RPMI7951 (cell line): ENCODE data around the gene DAO. TPM values are rescaled to one million over a fixed set of nuclear protein-coding genes. Genes with fewer than 3 reads are reported as not detected.
A peak's percentile ranks its signal among the peaks of the same experiment; 100 is the strongest.

ENCODE experiments used
- DNase-seq: peaks from one replicate; pipeline ENCODE4 v3.0.0-alpha.2; 2012; ENCODE audit warnings: low read depth
- total RNA-seq: library from RNA; depleted of rRNA; stranded (reverse); fragments of >200 nt; shearing (Covaris generic); gene quantifications from 2 replicates; pipeline ENCODE4 v1.2.3, GENCODE V29; 2014; rRNA removed

DAO gene
- total RNA-seq, 1 experiment from 2014 or later, result not detected

GRCh38 chr12:108918960-108919642, 39.2 kb downstream of the DAO start:
- DNase-seq, result no peak

GRCh38 chr12:108921946-108922345, 42.1 kb downstream of the DAO start:
- DNase-seq, result no peak

- no peak for DNase-seq
Measured at GRCh38 chr12:108922918-108923317, 43.0 kb downstream of the DAO start.

- no peak for DNase-seq
Measured at GRCh38 chr12:108928695-108929094, 48.8 kb downstream of the DAO start.

- no peak for DNase-seq
Measured at GRCh38 chr12:108930155-108930554, 50.3 kb downstream of the DAO start.

- no peak for DNase-seq
Measured at GRCh38 chr12:108930756-108931155, 50.9 kb downstream of the DAO start.

- DNase-seq, result peak; percentile 16
Measured at GRCh38 chr12:108933949-108934348, 54.1 kb downstream of the DAO start.

- DNase-seq, result no peak
Measured at GRCh38 chr12:108935159-108935763, 55.4 kb downstream of the DAO start.

GRCh38 chr12:108938247-108938924, 58.5 kb downstream of the DAO start:
- no peak for DNase-seq

GRCh38 chr12:108939594-108939993, 59.7 kb downstream of the DAO start:
- peak; percentile 1 for DNase-seq

- DNase-seq, result no peak
Measured at GRCh38 chr12:108940138-108940537, 60.2 kb downstream of the DAO start.

GRCh38 chr12:108947097-108947496, 67.2 kb downstream of the DAO start:
- no peak for DNase-seq

GRCh38 chr12:108948367-108948766, 68.5 kb downstream of the DAO start:
- DNase-seq, result no peak

GRCh38 chr12:108949976-108950375, 70.1 kb downstream of the DAO start:
- no peak for DNase-seq

Other genes with a start within 250 kb of the DAO start
- 0.88 and 1.7 TPM in 2 replicates for gene SELPLG, start 246.2 kb upstream of the DAO start, total RNA-seq
- gene CORO1C, start 148.6 kb upstream of the DAO start, total RNA-seq, result 84.3 and 91.2 TPM in 2 replicates
- 21.1 and 23.7 TPM in 2 replicates for gene SSH1, start 22.5 kb upstream of the DAO start, total RNA-seq
- under 0.01 TPM in 1 of 2 replicates, not detected in the other for gene SVOP, start 141.0 kb downstream of the DAO start, total RNA-seq
- gene USP30, start 172.5 kb downstream of the DAO start, total RNA-seq, result 6.0 and 7.2 TPM in 2 replicates
- 12.9 and 20.3 TPM in 2 replicates for gene ALKBH2, start 213.4 kb downstream of the DAO start, total RNA-seq
- gene UNG, start 217.5 kb downstream of the DAO start, total RNA-seq, result 31.0 and 32.2 TPM in 2 replicates
- gene ACACB, start 236.5 kb downstream of the DAO start, total RNA-seq, result 4.5 and 7.6 TPM in 2 replicates